Tongue (tissue), 2 donors: ENCODE measurements around the gene LEMD2. TPM values are rescaled to one million over a fixed set of nuclear protein-coding genes. Genes with fewer than 3 reads are reported as not detected.

Experiments
- DNase-seq: peaks from one replicate; pipeline ENCODE4 v3.0.0-alpha.2; 2015
- total RNA-seq: library from RNA; depleted of rRNA; stranded (reverse); fragments of >200 nt; gene quantifications from one replicate; pipeline ENCODE4 v1.2.3, GENCODE V29; 2014

The LEMD2 gene
- total RNA-seq, 1 donor from 2014 or later: 37.5 TPM

DNA sequence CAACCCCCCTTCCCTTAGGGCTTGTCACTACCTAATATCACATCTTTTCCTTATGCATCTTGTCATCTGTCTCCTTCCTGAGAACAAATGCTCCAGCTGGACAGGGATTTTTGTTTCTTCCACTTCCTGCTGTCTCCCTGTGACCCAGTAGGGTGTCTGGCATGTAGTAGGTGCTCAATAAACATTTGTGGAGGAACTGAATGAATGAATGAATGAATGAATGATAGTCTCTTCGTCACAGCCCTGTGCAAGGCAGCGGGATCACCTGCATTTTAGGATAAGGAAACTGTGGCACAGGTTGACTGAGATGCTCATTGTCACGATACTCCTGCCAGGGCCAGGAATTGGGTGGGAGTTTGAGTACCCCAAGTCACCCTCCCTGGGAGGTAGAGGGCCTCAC is 14.2 kb downstream of the LEMD2 start:
- no peak for DNase-seq

DNA sequence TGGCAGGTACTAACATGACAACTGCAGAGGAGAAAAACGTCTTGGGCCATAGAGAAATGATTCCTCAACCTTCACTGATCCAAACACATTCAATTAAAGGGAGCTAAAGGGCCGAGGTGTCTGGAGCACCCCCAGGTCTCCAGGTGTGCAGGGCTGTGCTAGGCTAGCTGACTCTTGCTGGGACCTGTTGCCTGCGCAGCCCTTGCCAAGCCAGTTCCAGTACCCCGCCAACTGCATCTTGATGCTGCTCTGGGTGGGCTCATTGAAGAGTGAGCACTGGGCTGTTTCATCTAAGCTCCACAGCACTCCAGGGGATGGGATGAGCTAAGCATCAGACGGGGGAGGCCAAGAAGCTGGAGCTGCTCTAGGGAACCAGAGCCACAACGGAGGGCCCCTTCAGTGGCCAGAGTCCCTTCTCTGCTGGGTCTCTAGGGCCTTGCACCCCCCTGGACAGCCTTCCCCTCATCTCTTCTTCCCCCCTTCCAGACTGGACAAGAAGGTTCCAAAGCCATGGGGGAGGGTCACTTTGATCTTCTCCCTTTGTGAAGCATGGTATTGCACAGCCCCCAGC is 15.9 kb downstream of the LEMD2 start:
- no peak for DNase-seq

DNA sequence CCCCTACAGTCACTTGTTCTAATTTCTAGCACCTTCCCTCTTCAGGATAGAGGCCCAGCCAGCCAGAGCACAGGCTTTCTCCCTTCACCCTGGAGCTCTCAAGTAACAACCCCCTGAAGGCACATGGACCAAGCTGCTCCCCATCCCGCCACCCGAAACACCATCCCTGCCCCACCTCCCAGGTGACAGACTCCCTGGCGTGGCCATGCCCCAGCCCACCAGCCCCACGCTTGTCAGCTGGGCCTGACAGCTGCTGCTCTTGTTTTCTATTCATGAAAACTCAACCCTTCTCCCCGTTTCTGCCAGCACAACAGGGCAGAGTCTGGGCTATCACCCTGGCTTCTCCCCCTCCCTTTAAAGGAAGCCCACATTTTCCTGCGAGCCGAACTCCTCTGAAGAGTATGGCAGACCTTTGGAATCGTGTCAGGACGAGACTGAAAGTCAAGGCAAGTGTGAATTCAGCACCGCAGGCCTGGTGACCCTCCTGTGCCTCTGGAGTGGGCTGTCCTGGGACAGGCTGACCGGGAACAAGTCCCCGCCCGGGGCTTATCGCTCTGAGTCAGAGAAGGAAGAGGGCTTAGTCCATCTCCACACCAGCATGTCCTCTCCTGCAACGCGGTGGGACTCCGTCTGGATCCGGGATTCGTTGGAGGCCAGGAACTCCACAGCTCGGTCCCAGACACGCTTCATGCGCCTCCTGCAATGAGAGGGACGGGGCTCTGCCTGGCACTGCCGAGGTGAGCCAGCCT is 16.7 kb downstream of the LEMD2 start:
- no peak for DNase-seq

DNA sequence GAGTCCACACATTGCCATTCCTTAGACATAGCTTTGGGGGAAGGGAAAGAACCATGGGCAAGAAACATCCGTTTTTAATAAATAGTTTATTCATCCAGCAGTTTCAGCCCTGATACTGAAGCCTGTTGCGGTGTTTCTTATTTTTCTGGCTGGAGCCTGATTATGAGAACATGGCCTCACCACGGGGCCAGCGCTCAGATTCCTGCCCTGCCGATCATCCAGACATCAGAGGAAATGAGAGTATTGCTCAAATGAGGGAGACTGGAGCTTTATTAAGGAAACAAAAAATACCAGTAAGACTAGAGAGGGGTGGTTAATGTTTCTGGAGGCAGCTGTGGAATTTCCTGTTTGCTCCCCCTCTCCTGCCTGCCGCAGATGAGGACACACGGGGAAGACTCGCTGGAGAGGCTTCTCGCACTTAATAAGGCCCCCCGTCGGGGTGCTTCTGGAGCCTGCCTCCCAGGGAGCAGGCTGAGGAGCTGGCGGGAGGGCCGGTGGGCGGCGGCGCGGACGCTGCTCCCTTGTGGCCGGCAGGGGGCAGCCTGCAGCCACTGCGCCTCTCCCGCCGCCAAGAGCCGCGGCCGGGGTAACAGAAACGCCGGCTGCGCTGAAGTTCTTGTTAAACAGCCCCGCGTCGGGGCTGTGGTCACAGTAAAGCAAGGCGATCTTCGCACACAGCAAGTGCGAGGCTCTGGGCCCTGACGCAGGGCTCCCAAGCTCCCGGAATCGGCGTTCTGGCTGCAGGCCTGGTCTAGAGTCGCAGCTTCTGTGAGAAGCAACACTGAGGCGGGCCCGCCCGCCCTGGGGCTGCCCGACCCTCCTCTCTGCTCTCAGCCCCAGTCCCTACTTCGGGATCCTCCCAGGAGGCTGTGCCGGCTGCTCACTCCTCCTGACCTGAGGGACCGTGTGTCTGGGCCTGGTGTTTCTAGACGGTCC is 17.5 kb downstream of the LEMD2 start:
- DNase-seq: peak; percentile 88

DNA sequence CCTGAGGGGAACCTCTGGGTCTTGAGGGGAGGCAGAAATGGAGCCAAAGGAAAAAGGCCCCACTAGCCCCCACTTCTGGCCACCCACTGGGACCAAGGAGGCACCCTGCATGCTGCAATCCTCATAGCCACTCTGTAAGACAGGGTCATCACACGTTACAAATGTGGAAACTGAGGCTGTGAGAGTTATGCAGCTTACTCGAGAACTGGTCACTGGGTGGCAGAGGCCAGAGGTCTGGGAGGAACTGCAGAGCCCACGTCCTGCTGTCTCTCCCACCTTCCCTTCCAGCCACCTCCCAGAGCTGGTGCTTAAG is 18.1 kb downstream of the LEMD2 start:
- DNase-seq: no peak

DNA sequence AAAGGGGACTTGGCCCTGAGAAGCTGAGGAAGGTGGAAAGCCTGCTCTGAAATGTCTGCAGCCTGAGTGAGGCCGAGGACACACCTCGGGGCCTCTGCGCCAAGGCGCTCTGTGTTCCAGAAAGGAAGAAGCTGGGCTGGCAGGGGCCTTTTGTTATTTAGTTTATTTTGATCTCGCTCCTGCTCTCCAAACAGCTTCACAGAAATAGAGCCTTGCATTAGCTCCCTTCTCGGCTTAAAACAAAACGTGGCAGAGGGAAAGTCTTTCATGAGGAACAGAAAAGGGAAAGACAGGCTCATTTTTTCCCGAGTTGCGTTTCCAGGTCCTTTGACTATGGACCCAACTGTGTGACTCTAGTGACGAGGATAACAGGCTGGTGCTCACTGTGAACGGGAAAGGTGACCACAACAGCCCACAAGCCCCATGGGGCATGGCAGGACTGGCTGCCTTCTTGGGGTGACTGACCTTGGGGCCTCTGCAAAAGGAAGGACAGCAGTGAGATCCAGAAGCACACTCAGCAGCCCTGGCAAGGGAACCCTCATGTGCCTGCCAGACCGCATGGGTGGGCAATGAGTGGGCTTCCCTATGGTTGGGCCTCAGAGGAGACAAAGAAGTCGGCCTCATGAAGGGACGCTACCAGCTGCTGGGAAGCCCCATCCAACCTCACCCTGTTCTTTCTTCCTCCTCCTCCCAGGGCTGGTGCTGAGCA is 18.7 kb downstream of the LEMD2 start:
- peak; percentile 41 for DNase-seq

DNA sequence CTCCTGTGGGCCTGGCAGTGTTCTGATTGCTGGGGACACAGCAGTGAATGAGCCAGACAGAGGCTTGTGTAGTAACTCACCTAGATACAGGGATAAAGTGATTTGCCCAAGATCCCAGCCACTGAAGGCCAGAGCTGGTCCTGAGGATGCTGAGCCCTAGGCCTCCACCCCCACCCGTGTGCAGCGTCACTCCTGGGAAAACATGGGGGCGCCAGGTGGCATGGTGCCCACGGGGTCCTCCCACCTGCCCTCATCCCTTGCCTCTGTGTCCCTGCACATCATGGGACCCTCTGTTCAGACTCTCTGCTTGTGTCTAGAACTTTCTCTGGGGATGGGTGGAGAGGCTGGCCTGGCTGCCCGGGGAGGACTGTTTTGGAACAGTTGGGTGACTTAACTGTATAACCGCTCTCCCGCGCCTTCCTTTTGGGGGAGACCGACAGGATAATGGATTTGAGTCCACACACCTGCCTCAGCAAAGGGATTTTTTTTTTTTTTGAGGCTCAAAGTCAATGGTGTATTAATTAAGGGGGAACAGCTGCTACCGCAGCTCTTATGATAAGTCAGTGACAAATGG is 19.6 kb downstream of the LEMD2 start:
- peak; percentile 17 for DNase-seq

DNA sequence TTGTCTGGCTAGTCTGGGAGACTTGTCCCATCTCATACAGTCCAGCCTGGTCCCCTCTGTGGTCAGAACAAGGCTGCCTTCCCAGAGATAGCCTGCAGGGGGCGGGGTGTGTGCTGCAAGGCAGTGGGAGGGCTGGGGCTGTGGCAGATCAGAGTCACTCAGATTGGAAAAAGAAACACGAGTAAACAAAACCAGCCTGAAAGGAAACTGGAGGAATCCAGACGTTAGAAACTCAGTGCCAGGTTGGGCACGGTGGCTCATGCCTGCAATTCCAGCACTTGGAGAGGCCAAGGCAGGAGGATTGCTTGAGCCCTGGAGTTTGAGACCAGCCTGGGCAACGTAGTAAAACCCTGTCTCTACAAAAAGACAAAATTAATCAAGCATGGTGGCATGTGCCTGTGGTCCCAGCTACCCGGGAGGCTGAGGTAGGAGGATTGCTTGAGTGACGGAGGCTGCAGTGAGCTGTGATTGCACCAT is 20.2 kb downstream of the LEMD2 start:
- DNase-seq: peak; percentile 80

DNA sequence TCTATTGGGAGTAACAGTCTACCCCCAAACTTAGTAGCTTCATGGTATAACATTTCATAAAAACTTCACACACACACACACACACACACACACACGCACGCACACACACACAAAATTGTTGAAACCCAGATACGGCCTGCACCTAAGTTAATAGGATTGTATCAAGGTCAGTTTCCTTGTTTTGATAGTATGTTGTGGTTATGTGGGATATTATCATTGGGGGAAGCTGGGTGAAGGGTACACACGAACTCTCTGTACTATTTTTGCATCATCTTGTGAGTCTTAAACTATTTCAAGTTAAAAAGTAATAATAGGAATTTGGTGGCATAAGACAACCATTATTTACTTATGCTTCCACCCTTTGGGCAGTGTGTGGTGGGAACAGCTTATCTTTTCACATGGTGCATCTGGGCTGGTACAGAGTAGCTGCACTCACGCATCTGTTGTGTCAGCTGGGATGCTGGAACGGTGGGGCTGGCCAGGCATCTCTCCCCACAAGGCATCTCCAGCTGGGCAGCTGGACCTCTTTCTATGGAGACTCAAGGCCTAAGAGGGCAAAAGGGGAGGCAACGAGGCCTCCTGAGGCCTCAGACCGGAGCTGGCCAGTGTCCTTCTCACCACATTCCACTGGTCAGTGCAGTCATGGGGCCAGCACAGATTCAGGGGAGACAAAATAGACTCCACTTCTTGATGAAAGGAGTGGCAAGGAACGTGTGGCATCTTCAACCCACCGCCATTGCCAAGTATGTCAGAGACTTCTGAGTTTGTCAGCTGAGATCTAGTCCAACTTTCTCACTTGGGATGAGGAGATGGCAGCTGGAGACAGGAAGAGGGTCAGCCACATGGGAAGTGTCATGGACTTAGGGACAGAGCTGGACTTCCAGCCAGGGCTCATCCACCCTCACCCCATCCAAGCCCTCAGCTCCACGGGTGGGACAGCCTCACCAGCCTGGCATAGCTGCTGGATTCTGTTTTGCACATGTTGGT is 21.7 kb downstream of the LEMD2 start:
- DNase-seq: no peak

DNA sequence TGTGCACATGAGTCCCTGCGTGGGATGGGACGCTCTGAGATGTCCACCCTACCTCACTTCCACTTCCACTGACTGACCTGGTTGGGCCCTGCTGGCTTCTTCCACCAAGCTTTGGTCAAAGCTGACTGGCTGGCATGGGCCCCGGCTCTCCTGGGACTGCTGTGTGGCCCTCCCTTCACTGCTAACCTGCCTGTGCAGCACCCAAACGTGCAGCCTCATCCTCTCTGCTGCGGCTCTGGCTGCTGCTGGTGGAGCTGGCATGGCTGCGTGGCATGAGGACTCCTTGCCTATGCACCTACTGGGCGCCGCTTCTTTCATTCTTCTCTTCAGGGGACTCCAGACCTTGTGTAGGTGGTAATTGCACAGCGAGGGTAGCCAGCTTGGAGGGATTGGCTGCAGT is 23.6 kb downstream of the LEMD2 start:
- no peak for DNase-seq

DNA sequence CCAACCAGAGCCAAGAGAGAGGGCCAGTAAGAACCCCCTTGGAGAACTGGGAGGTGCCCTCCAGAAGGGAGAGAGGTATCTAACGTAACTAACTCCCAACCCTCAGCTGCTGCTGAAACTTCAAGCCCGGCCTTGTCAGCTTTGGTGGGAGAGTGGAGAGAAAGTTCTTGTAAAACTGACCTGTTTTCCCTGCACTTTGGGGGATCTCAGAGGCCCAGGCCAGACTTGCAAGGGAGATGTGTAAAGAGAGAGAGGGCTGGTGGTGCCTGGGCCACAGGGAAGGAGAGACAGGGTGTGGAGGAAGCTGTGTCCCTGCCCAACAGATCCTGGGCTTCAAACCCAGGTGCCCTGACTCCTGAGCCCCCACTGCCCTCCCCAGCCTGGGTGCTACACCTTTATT is 24.9 kb downstream of the LEMD2 start:
- no peak for DNase-seq

DNA sequence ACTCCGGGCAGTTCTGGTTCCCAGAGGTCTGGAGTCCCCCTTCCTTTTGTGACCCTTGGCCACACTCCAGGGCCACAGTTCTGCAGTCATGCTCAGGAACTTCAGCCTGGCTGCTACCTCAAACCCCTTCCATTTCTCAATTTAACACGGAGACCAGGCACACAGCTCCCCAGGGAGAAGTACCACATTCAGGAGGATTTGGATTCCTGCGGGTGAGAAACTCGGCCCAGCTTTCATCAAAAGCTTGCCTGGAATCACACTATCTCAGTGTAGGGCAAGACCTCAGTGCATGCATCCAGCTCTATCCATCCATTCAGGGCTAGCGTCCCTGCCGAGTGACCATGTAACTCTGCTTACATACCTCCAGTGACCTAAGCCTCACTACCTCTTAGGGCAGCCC is 25.4 kb downstream of the LEMD2 start:
- DNase-seq: no peak

DNA sequence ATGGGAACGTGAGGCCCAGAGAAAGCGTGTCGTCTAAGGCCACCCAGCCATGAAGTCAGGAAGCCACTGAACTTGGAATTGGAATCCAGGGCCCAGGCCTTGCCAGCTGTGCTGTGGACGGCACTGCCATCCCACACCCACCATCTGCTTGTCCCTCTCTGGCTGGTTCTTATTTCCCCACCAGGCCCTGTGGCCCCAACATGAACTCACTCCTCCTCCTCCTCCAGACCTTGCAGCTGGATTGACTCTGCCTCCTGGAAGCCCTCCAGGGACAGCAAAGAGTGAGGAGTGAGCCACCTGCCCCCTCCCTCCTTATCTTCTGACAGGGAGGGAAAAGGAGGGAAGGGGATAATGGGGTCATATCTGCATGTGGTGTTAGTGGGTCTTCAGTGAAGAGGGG is 26.2 kb downstream of the LEMD2 start:
- no peak for DNase-seq

DNA sequence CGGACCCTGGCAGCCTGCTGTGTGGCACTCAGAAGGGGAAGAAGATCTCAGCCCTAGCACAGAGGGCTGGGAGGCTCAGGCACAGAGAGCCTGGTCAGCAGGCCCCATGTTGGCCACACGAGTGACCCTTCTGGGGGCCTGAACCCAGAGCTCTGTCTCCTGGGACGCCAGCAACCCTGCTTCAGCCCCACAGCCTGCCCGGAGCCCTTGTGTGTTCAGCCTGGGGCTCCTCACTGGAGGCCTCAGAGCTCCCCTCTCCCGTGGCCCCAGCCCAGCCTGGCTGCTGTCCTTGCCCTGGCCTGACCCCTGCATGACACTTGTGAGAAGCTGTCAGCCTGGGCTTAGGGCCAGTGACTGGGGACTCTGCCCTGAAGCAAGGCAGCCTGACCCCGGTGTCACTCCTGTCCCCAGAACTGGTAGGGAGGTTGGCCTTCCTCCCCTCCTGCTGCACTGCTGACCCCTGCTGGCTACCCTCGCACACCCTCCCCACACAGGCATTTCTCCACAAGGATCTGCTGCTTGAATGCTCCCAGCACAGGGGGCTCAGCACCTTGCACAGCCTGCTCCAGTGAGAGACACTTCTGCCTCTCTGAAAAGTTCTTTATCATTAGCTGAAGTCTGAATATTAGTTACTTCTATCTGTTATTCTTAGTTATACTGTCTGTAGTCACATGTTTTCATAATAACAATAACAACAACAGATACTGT is 26.9 kb downstream of the LEMD2 start:
- peak; percentile 62 for DNase-seq

DNA sequence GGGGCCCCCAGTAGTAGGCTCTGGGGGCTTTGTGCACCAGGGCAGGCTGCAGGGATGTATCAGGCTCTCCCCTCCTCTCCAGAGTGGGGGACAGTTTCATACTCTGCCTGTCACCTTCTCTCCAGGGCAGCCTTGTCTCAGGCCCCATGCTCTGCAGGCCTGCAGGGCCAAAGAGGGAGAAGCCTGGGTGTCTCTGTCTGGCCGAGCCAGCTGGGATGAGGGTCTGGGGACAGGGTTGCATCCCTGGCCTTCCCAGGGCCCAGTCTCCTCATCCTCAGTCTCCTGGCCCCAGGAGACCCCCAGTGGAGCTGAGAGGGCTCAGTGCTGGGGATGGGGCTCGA is 27.4 kb downstream of the LEMD2 start:
- no peak for DNase-seq

DNA sequence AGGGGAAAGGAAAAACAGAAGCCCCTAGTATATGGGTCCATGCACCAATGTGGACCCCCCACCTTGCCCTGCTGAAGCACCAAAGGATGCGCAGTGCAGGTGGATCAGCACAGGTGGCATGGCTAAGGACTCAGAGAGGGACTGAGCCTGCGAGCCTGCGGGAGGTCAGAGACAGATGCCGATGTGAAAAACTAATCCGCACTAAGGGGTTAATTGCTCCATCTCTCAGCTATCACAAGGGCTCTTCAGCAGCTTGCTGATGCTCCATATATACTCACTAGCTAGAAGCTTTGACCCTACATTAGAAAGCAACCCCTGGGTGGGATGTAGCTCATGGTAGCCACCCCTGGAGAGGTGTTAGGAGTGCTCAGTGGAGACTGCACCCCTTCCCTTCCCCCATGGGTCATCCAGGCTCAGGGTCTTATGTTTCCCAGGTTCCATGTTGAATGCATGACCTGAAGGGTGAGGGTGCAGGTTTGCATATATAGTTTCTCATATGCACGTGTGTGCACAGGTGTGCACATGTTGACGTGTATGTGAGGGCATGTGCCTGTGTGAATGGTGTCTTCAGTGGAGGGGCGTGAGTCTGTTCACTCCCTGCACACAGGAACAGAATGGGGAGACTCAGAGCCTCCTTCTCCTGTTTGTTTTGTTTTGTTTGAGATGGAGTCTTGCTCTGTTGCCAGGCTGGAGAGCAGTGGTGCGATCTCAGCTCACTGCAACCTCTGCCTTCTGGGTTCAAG is 28.9 kb downstream of the LEMD2 start:
- no peak for DNase-seq

DNA sequence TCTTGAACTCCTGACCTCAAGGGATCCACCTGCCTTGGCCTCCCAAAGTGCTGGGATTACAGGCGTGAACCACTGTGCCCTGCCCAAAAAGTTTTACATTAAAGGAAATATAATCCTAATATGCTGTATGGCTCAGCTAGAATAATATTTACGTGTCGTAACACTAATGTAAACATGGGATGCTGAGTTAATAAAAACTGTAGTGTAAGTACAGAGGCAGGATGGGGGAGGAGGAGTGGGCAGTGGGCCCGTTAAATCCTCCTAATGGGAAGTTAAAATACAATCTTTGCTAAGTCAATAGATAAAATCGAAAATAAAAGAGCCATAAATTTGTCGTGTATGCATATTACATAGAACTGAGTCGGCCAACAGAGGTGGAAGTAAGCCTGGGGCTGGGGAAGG is 30.1 kb downstream of the LEMD2 start:
- DNase-seq: no peak

DNA sequence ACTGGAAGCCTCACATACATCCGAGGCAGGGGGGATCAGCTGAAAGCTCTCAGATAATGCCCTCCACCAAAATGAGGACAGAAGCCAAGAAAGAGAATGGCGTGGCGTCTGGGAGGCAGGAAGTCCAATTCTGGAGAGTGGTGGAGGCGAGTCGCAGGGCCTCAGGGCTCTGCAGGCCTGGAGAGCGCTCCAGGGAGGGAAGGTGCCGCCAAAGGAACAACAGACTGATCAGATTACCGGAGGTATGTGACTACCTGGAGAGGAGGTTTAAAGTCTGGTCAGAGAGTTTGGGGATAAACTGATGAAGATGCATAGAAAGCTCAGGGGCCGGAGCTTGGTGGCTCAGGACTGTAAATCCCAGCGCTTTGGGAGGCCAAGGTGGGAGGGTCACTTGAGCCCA is 31.0 kb downstream of the LEMD2 start:
- DNase-seq: no peak

DNA sequence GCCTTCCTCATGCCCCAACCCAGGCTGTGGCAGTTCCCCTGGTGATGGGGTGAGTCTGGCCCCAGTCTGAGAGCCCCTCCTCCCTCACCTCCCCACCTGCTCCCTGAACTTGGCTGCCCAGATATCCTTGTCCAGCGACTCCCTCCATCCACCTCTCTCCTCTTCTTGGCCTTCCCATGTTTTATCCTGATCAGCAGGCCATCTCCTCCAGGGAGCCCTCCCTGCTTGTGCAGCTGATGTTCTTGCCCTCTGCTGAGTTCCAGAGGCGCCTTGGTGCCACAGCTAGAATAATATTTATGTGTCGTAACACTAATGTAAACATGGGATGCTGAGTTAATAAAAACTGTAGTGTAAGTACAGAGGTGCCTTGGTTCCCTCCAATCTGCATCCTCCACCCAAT is 31.8 kb downstream of the LEMD2 start:
- DNase-seq: no peak
